HG03558 (cell line): Measurements from ENCODE around the gene PAK1.

Source experiments
- ATAC-seq: cut with Tn5 transposase; IDR thresholded peaks from one replicate; pipeline ENCODE4 v1.9.1; 2021; ENCODE audit warnings: moderate number of reproducible peaks; ENCODE audit not compliant: unreplicated experiment; ENCODE audit errors: extremely low read depth

The PAK1 gene

GRCh38 chr11:77479746-77480352 is 6.0 kb upstream of the PAK1 start:
- ATAC-seq: no peak

DNA sequence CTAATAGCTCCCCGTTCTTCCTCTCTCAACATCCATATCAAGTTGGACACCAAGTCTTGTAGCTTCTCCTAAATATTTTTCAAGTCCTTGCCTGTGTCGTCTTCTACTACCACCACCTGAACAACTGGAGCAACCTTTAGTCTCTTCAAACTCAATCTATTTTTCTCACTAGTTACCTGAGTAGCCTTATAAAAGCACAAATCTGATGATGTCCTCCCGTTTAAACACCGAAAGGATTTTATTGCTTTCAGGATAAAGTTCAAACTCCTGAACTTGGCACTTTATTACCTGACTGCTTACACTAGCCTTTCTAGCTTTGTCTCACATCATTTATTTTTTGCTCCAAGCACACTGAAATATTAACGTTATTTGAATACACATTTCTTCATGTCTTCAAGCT is 1.3 kb upstream of the PAK1 start:
- ATAC-seq: no peak

DNA sequence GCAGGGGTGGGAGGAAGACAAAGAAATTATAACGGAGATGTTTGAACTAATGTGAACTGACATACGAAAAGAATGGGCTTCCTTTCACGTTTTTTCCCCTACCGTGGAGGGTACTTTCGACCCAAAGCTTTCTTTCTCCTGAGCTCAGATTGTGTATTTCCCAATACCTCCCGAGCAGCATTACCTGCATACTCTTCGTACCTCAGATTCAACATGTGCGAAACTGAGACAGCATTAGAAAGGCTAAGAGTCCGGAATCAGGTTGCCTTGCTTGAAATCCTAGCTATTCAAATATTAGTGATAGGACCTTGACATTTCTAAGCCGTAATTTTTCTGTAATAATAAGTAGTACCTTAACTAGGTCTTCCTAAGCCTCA is 778 bp upstream of the PAK1 start:
- no peak for ATAC-seq

DNA sequence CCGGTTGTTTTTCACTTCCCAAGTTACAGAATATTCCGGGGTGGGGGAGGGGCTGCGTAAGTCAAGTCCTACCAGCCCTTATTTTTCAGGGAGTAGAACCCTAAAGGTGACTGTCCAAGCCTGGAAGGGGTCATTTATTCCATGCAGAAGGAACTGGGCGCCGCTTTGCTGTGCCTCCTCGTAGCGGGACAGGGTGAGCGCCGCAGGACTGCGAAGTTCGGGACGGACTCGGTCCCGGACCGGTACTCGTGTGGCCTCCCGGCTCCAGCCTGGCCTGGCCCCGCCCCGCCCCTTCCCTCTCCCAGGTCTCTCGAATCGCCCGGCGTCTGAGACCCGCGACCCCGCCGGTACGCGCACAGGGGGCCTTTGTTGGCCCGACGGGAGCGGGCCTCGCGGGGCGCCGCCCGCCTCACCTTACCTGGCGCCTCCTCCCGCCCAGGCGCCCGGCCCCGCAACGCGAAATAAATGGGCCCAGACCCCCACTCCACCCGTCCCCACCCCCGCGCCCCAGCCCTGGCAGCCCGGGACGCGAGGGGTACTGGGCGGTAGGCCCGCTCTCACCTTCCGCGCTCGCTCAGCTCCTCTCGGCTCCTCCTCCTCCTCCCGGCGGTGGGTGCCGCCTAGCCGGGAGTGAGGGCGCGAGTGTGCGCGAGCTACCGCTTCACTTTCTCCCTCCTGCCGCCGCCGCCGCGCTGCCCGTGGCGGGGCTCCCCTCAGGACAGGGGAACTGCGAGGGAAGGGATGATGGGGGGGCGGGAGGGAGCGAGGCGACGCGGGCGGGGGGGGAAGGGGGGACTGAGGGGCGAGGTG is 698 bp downstream of the PAK1 start:
- ATAC-seq: no peak

- no peak for ATAC-seq
These were observed 2.2 kb downstream of the PAK1 start for GRCh38 chr11:77471558-77472193.

DNA sequence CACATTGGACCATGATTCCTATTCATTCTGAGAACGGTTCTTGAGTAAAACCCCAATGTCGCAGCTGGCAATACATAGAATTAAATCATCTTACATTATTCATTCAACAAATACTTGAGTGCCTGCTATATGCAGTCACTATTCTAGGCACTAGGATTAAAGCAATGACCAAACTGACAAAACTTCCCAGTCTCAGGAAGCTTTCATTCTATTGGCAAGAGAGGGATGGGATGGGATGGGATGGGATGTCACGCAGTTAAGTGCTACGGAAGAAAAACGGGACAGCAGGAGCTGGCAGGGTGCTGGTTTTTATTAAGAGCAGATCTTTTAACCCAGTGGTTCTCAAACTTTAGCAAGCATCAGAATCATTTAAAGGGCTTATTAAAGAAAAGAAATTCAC is 2.9 kb downstream of the PAK1 start:
- ATAC-seq: no peak

- no peak for ATAC-seq
These were observed 3.4 kb downstream of the PAK1 start for GRCh38 chr11:77470504-77470903.

GRCh38 chr11:77468527-77468926 is 5.4 kb downstream of the PAK1 start:
- no peak for ATAC-seq

DNA sequence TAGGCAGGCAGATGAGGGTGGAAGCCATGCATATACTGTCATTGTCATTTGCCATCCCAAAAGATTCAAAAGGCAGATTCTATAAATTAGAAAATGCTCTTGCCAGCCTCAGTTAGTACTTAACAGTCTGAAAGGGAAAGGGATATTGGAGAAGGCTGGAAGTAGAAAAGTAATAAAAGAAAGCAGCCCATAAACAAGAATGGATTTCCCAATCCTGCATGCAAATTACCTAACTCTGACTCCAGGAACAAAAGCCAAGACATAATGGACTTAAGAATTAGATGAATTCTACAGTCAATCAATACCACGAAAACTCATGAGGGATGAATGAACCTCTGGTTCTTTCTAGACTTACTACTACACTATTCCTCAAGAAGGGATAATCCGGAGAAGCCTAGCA is 5.9 kb downstream of the PAK1 start:
- no peak for ATAC-seq

DNA sequence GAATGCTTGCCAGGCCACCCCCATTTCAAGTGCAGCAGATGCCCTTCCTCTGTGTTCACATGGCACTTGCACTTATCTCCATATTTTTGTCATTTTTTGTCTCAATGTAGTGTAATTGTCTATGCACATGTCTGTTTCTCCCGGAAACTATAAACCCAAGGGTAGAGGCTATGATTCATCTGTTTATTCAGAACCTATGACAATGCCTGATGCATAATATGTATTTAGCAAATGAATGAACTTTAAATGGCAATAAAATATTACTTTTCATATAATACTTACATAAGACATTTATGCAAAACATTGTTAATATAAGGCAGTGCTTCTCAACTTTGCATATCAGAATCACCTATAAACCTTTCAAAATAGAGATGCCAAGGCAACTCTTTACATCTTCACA is 6.7 kb downstream of the PAK1 start:
- ATAC-seq: no peak

- ATAC-seq: peak; percentile 9
These were observed 16.6 kb downstream of the PAK1 start for GRCh38 chr11:77457340-77457739.

DNA sequence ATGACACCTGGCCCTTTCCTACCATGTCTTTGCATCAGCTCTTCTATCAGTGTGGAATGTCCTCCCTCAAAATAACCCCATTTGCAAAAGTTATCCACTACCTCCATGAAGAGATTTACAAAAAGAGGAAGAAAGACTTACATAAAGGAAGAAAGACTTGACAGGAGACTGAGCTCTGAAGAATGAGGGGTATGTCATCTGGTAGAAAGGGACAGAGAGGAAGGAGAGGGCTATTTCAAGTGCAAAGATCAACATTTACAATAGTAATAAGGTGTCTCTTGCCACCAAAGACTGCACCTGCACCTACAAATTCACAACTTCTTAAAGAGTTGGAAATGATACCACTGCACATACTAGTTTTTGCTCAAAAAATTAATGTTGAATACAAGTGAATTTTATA is 18.2 kb downstream of the PAK1 start:
- no peak for ATAC-seq

DNA sequence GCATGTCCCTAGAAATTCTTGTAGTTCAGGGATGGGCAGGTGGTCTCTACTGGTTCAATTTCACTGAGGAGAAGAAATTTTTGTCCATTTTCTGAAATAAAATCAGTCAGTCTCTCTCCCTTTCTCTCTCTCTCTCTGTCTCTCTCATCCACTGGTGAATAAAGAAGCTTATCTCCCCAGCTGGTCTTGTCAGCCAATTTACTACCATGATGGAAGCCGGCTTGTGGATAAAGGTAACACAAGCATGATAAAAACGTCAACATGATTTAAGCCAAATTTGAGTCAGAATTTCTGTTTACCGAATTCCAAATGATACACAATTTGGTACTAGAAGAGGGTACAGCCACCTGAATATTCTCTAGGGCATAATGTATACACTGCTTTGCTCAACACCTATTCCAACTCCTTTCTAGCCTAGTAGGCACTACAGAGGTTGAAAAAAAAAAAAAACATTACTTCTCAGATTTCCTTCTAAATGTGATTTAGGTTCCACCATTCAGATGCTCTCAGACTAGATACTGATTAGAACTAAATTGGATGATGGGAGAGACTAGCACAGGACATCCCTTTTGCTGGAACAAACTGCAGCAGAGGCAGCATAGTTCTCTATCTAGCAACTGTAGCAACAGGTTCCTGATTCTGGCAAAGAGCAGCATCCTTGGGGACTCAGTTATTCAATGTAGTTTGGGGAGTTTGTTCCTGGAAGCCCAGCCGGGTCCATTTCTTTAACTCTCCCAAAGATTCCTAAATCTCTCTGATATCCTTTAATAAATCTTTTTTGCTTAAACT is 18.8 kb downstream of the PAK1 start:
- ATAC-seq: no peak

GRCh38 chr11:77450227-77450626 is 23.7 kb downstream of the PAK1 start:
- ATAC-seq: no peak

DNA sequence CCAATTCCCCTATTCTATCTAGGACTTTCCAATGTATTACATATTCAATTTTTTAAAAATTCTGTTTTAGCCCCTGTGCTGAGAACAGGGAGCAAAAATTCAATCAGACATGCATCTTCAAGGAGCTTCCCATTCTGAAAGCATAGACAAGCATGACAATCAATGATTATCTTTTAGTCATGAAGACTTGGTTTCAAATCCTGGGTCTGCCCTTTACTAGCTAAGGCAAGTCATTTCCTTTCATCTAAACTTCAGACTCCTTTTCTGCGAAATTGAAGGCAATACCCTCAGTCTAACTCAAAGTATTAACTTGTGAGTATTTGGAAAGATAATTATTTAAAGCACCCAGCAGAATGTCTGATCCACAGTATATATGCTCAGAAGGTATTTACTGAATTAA is 24.1 kb downstream of the PAK1 start:
- ATAC-seq: no peak

DNA sequence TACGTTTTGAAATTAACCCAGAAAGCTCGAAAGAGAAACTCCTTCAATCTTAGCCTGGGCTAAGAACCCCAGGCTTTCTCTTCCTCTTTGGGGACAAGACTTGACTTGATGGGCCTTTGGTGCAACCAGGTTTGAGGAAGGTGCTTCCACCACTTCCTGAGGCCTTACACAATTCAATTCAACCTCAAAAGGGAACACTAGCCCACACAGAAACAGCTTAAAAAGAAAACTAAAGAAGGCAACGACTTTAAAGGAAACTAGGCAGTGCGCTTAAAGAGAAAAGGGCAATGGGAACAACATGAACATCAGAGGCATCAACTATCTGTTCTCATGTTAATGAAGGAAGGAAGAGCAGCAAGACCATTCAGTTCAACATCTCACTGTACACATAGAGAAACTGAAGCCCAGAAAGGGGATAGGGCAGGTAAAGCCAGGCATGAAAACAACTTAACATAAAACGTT is 24.8 kb downstream of the PAK1 start:
- no peak for ATAC-seq

GRCh38 chr11:77448269-77448668 is 25.6 kb downstream of the PAK1 start:
- no peak for ATAC-seq

DNA sequence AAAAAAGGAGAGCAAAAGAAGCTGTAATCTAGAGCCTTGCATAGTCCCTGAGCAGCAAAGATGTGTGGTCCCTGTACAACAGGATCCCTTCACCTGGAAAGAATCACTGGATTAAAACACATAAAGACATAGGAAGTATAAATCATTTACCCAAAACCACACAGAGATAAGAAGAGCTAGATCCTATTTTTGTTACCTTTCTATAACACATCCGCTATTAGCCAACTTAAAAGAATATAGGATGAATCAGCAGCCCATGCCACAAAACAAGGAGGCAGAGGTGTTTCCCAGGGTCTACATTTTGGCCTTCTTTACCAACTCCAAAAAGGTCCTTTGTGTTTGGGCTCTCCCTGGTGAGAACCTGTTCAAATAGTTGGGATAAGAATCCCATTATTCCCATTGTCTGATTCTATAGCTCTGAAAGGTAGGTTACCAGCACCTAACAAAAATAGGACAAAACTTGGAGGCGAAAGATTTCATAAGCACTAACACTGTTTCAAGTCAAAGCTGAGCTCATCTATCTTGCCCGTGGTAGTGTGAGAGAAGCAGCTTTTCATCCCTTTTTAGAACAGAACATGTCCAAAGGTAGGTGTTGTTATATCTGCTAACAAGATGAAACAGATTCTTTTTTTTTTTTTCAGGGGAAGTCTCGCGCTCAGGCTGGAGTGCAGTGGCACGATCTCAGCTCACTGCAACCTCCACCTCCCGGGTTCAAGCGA is 26.8 kb downstream of the PAK1 start:
- ATAC-seq: no peak

- no peak for ATAC-seq
These were observed 29.6 kb downstream of the PAK1 start for GRCh38 chr11:77444261-77444660.

- no peak for ATAC-seq
These were observed 31.4 kb downstream of the PAK1 start for GRCh38 chr11:77442394-77443053.
